ENCODE data around the gene HIP1.

Gene HIP1

DNA sequence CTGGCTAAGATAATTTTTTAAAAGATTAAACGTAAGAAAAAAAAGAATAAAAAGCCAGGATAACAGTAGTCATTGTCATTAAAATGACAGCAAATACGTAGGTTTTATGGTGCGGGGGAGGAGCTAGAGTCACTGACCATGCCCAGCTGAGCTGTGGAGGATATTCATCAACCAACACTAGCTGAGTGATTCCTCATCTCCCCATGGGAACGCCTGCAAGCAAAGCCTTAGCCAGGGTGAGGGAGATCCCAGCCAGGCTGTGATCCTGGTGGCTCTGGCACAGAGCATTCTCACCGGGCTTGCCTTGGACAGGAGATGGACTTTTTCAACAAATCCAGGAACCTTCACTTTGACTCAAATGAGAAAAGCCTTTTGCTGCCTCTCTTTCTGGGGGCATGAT, 94.2 kb downstream of the HIP1 start:
- H3K4me3 ChIP-seq (ENCODE audit: low read depth, low read length) = no peak overlapping the region
- TF ChIP-seq, protein P1, sequence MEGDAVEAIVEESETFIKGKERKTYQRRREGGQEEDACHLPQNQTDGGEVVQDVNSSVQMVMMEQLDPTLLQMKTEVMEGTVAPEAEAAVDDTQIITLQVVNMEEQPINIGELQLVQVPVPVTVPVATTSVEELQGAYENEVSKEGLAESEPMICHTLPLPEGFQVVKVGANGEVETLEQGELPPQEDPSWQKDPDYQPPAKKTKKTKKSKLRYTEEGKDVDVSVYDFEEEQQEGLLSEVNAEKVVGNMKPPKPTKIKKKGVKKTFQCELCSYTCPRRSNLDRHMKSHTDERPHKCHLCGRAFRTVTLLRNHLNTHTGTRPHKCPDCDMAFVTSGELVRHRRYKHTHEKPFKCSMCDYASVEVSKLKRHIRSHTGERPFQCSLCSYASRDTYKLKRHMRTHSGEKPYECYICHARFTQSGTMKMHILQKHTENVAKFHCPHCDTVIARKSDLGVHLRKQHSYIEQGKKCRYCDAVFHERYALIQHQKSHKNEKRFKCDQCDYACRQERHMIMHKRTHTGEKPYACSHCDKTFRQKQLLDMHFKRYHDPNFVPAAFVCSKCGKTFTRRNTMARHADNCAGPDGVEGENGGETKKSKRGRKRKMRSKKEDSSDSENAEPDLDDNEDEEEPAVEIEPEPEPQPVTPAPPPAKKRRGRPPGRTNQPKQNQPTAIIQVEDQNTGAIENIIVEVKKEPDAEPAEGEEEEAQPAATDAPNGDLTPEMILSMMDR (IDR thresholded peaks at IDR 0.05; ENCODE audit: insufficient read depth, low read depth, low read length, missing control alignments) = no peak
- DNase-seq (ENCODE audit: low read depth) = no peak

DNA sequence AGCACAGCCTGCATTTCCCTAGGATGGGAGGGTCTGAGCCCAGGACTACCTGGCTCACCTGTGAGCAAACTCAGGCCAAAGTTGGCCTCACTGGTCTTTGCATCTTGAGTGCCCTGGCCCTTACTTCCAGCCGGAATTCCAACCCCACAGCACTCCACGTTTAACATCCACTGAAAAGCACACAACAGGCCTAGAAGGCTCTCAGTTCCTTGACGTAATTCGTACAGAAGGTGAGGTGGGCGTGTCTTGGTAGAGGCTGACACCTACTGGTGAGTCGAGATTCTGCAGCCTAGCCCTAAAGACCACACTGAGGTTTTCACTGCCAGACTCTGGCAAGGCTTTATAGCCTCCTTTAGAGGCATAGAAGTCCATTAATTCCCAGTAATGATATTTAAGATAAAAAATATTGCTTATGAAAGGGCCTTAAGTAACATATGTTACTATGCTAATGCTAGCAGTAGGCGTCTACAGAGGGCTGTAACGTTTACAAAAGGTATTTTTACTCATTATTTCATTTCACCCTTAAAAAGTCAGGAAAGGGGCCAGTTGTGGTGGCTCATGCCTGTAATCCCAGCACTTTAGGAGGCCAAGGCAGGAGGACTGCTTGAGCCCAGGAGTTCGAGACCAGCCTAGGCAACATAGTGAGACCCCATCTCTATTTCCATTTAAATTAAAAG, 95.8 kb downstream of the HIP1 start:
- peak; percentile 90 for DNase-seq (ENCODE audit: low read depth)
- H3K4me3 ChIP-seq (ENCODE audit: low read depth, low read length) = no peak overlapping the region
- TF ChIP-seq, protein P1 (IDR thresholded peaks at IDR 0.05; ENCODE audit: insufficient read depth, low read depth, low read length, missing control alignments) = peak; percentile 90

DNA sequence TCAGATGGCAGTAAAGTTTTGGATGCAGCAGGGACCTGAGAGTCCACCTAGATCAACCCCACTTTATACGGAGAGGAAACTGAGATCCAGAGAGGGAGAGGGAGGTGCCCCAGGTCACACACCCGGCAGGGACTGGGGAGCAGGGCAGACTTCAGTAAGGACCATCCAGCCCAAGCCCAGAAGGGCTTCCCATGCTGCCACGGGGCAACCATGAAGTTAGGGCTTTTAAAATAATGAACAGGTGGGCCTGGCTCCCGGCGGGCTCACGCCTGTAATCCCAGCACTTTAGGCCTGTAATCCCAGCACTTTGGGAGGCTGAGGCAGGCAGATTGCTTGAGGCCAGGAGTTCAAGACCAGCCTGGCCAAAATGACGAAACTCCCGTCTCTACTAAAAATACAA, 98.5 kb downstream of the HIP1 start:
- no peak for DNase-seq (ENCODE audit: low read depth)
- H3K4me3 ChIP-seq (ENCODE audit: low read depth, low read length) = no peak overlapping the region; the same call in 1 of the 2 replicates
- TF ChIP-seq, protein P1 (IDR thresholded peaks at IDR 0.05; ENCODE audit: insufficient read depth, low read depth, low read length, missing control alignments) = no peak

DNA sequence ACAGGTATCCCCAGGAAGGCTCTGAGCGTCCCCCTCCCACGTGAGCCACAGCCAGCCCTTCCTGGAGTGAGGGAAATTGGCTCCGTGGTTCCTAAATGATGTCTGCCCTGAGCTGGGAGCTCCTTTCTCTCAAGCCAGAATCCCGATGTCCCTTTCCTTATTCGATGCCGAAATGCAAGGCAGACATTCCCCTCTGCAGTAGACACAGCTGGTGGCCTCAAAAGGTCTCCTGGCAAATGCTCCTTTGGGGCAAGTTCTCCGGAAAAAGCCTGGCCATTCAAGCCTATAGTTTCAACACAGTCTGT, 98.9 kb downstream of the HIP1 start:
- DNase-seq (ENCODE audit: low read depth) = no peak
- H3K4me3 ChIP-seq (ENCODE audit: low read depth, low read length) = peak overlapping the region; percentile 87
- TF ChIP-seq, protein P1 (IDR thresholded peaks at IDR 0.05; ENCODE audit: insufficient read depth, low read depth, low read length, missing control alignments) = no peak

DNA sequence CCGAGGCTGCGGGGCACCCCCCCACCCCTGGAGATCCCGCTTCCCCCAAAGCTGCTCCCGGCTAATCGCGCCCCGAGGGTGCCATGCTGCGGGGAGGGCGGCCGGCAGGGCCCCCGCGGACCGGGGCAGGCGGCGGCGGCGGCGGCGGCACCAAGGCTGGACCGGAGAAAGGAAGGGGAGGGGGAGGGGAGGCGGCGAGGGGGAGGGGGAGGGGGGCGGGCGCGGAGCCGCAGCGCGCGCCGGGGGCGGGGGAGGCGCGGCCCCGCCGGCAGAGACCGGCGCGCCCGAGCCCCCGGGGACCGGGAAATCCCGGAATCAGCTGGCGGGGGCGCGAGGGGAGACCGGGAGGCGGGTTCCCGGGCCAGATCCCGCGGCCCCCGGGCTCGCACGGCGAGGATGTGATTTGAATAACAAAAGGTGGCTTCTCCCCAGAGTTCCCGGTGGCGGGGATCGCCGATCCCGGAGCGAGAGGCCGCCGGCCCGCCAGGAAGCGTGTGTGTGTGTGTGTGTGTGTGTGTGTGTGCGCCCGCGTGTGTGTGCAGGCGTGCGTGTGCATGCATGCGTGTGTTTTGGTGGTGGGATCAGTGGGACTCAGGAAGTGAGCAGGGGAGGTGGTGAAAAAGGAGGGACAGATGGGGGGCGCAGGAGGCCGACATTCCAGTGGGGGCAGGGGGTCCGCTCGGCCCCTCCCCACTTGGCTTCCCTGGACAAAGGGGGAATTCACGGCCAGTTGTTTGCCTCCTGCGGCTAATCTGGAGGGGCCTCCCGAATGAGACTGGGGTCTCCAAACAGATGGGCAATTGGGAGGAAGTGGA, 99.5 kb downstream of the HIP1 start:
- TF ChIP-seq, protein P1 (IDR thresholded peaks at IDR 0.05; ENCODE audit: insufficient read depth, low read depth, low read length, missing control alignments) = no peak
- peak; percentile 51 for DNase-seq (ENCODE audit: low read depth)
- H3K4me3 ChIP-seq (ENCODE audit: low read depth, low read length) = peak overlapping the region; percentile 87

DNA sequence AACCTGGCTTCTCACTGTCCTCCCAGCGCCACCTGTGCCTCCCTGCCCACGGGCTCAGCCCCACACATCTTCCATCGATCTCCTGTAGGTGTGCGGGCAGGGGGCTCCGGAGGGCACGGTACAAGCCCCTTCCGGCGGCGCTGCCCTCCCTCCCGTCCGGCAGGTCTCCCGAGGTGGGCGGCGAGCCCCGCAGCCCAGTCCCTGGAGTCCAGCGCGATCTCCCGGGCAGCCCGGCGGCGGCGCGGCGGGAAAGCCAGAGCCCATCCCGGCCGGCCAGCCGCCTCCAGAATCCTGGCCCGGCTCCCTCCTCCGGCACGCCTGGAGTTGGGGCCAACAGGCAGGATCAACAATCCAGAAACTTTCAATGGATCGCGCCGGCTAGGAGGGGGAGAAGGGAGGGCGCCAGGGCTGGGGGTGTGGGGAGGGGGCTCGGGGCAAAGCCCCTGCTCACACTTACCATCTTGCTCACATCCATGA, 100.1 kb downstream of the HIP1 start:
- TF ChIP-seq, protein P1 (IDR thresholded peaks at IDR 0.05; ENCODE audit: insufficient read depth, low read depth, low read length, missing control alignments) = no peak
- DNase-seq (ENCODE audit: low read depth) = no peak
- peak overlapping the region; percentile 65 for H3K4me3 ChIP-seq (ENCODE audit: low read depth, low read length)
